ENCODE measurements around the gene OR6C68.

GRCh38 chr12:55495490-55495889, 3.3 kb downstream of the OR6C68 start:
- TF ChIP-seq, protein P1, sequence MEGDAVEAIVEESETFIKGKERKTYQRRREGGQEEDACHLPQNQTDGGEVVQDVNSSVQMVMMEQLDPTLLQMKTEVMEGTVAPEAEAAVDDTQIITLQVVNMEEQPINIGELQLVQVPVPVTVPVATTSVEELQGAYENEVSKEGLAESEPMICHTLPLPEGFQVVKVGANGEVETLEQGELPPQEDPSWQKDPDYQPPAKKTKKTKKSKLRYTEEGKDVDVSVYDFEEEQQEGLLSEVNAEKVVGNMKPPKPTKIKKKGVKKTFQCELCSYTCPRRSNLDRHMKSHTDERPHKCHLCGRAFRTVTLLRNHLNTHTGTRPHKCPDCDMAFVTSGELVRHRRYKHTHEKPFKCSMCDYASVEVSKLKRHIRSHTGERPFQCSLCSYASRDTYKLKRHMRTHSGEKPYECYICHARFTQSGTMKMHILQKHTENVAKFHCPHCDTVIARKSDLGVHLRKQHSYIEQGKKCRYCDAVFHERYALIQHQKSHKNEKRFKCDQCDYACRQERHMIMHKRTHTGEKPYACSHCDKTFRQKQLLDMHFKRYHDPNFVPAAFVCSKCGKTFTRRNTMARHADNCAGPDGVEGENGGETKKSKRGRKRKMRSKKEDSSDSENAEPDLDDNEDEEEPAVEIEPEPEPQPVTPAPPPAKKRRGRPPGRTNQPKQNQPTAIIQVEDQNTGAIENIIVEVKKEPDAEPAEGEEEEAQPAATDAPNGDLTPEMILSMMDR (IDR thresholded peaks at IDR 0.05), result no peak
- no peak for TF ChIP-seq SIN3A (IDR thresholded peaks at IDR 0.05; ENCODE audit: borderline replicate concordance, insufficient read depth, low read depth, low read length)

All from Panc1 (cell line).